ENCODE measurements around the gene ZNF598. TPM values are rescaled to one million over a fixed set of nuclear protein-coding genes. Genes with fewer than 3 reads are reported as not detected.

The ZNF598 gene
- total and polyA plus RNA-seq, 2 of the 13 experiments (the other 11 are each of a cell fraction or from before 2014, with no cell fraction given): 13.5 to 14.2 TPM

DNA sequence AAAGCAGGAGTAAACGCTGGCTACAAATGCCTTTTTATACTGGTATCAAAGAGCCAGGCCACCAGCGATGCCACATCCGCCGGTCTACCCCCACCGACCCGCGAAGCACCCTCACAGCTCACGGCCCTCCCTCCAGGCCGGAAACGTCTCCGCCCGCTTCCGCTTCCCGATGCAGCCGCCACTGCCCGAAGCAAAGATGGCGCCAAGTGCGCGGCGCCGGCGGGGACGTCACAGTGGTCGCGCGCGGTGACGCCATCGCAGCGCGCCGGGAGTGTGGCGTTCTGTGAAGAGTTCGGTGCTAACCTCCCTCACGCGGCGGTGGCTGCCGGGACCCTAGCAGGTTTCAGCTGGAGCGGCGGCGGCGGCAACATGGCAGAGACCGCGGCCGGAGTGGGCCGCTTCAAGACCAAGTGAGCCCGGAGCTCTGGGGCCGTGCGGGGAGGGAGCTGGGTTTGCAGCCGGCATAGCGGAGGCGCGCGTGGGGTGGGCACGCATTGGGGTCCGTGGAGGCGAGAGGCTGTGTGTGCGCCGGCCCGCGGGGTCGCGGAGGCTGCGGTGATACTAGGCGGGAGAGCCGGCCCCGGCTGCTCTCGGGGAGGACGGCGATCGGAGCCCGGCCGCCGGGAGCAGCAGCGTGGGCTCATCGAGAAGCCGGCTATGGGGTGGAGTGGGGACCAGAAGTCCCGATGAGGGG lies 37.7 kb downstream of the ZNF598 start, which contains the start of gene TBL3 (continued):
- TF ChIP-seq FUBP1 (CRISPR knock-in tag; IDR thresholded peaks at IDR 0.05; ENCODE audit: borderline replicate concordance): peak; percentile 93; the same call in 1 of the 2 replicates
- TF ChIP-seq ZNF784 (CRISPR knock-in tag; IDR thresholded peaks at IDR 0.05; ENCODE audit: borderline replicate concordance): peak; percentile 89; the same call in 1 of the 2 replicates
- TF ChIP-seq ELF4 (CRISPR knock-in tag; IDR thresholded peaks at IDR 0.05; ENCODE audit: borderline replicate concordance): 0 out of 2 replicates have a peak, but pooled peaks have one; percentile 38
- TF ChIP-seq PHF5A (CRISPR knock-in tag; IDR thresholded peaks at IDR 0.05; ENCODE audit: low read depth, unreplicated experiment): no peak
- TF ChIP-seq ZNF101 (CRISPR knock-in tag; IDR thresholded peaks at IDR 0.05; ENCODE audit: borderline replicate concordance, low read depth): no peak
- peak; percentile 82; the same call in 1 of the 2 replicates for TF ChIP-seq MAF1 (CRISPR knock-in tag; IDR thresholded peaks at IDR 0.05; ENCODE audit: borderline replicate concordance)
- TF ChIP-seq ZNF777 (CRISPR knock-in tag; IDR thresholded peaks at IDR 0.05): no peak
- TF ChIP-seq ZFP90 (CRISPR knock-in tag; IDR thresholded peaks at IDR 0.05; ENCODE audit: borderline replicate concordance): peak; percentile 91; the same call in 1 of the 2 replicates
- peak; percentile 87; the same call in 1 of the 2 replicates for TF ChIP-seq ATF5 (CRISPR knock-in tag; IDR thresholded peaks at IDR 0.05; ENCODE audit: low read depth)
- no peak for TF ChIP-seq ATAD3A (CRISPR knock-in tag; IDR thresholded peaks at IDR 0.05)
- no peak for TF ChIP-seq ZNF7 (CRISPR knock-in tag; IDR thresholded peaks at IDR 0.05)
- TF ChIP-seq HHEX (CRISPR knock-in tag; IDR thresholded peaks at IDR 0.05): no peak
- no peak for TF ChIP-seq ZNF878 (CRISPR knock-in tag; IDR thresholded peaks at IDR 0.05)
- TF ChIP-seq ZNF230 (CRISPR knock-in tag; IDR thresholded peaks at IDR 0.05): peak; percentile 75; the same call in 1 of the 2 replicates
- no peak for TF ChIP-seq ZSCAN9 (CRISPR knock-in tag; IDR thresholded peaks at IDR 0.05; ENCODE audit: borderline replicate concordance)
- TF ChIP-seq HOXA9 (CRISPR knock-in tag; IDR thresholded peaks at IDR 0.05; ENCODE audit: borderline replicate concordance): peak; percentile 74; the same call in 1 of the 2 replicates
- peak; percentile 70; the same call in 1 of the 2 replicates for TF ChIP-seq ZSCAN25 (CRISPR knock-in tag; IDR thresholded peaks at IDR 0.05)
- TF ChIP-seq SSRP1 (CRISPR knock-in tag; IDR thresholded peaks at IDR 0.05): no peak
- TF ChIP-seq ZNF660 (CRISPR knock-in tag; IDR thresholded peaks at IDR 0.05; ENCODE audit: borderline replicate concordance, low read depth): no peak
- no peak for TF ChIP-seq ZNF720 (CRISPR knock-in tag; IDR thresholded peaks at IDR 0.05)
- peak; percentile 73 for TF ChIP-seq TEAD3 (CRISPR knock-in tag; optimal IDR thresholded peaks at IDR 0.05; ENCODE audit: borderline replicate concordance)
- TF ChIP-seq ZBED4 (CRISPR knock-in tag; IDR thresholded peaks at IDR 0.05; ENCODE audit: borderline replicate concordance): peak; percentile 47
- peak; percentile 58 for TF ChIP-seq HOXA5 (CRISPR knock-in tag; IDR thresholded peaks at IDR 0.05)

All from HepG2 (cell line).